Dermis lymphatic vessel endothelial cell (primary cell): ENCODE measurements around the gene IL9. TPM values are rescaled to one million over a fixed set of nuclear protein-coding genes. Genes with fewer than 3 reads are reported as not detected.

ENCODE experiments used
- total RNA-seq: library from RNA; depleted of rRNA; stranded (reverse); fragments of >200 nt; gene quantifications from 2 replicates; pipeline ENCODE4 v1.2.1, GENCODE V29; 2014

IL9 gene
- not detected in 2 replicates for total RNA-seq

GRCh38 chr5:135895474-135896006, at the start of gene IL9:
TSS of gene IL9 (minus strand) at chr5:135895841. CDS start at chr5:135895816, 25 bp downstream.

Other genes starting within 250 kb of the IL9 start
- gene SLC25A48, start 61.2 kb downstream of the IL9 start, total RNA-seq = not detected in 2 replicates
- gene LECT2, start 59.1 kb upstream of the IL9 start, total RNA-seq = not detected in 2 replicates
- gene TGFBI, start 133.1 kb upstream of the IL9 start, total RNA-seq = 1.9 and 19.0 TPM in 2 replicates
- 36.7 and 52.3 TPM in 2 replicates for gene SMAD5, start 237.0 kb upstream of the IL9 start, total RNA-seq